HCT116 (cell line): ENCODE results near the gene NCKAP5. TPM values are rescaled to one million over a fixed set of nuclear protein-coding genes. Genes with fewer than 3 reads are reported as not detected.

Experiments used
- ATAC-seq: fragments of 200-7000 bp; cut with Tn5 transposase; 2 replicates; pipeline ENCODE4 v1.9.1; 2020; ENCODE audit warnings: mild to moderate bottlenecking, moderate library complexity
- BruUV-seq: library from RNA; stranded (reverse); fragments of 400-500 nt; replicated peaks from 2 replicates; lab custom pipeline; 2021; lab: Mats Ljungman, UMichigan
- CTCF ChIA-PET: fragments of 300-600 bp; sonication (Branson Sonifier 250); formaldehyde crosslinking; loops from one replicate; lab custom pipeline; 2021; ENCODE audit warnings: antibody characterized with exemption; lab: Charles Lee
- POLR2A ChIA-PET: fragments of 300-600, 350-600 bp; sonication (Branson Sonifier 250); formaldehyde crosslinking; loops from one replicate; lab custom pipeline; 2021; ENCODE audit warnings: antibody characterized with exemption; lab: Charles Lee
- RAD21 ChIA-PET, 2 experiments: fragments of 300-600 bp; sonication (Branson Sonifier 250); formaldehyde crosslinking; loops; one replicate each; lab custom pipeline; 2023; ENCODE audit warnings: low total read pairs in 2 of 2; ENCODE audit not compliant: uncharacterized antibody in 2 of 2, unreplicated experiment in 2 of 2, low non-redundant PET in 1 of 2; lab: Charles Lee
- DNase-seq: peaks from one replicate; pipeline ENCODE4 v3.0.0-alpha.2; 2010; ENCODE audit warnings: low read depth, low spot score
- H2AFZ ChIP-seq: fragments of 200-600 bp; shearing (Covaris generic), sonication (generic); 2 replicates; pipeline ENCODE4 v1.6.1; 2017; ENCODE audit warnings: low read depth, mixed run types, mixed read lengths, antibody characterized with exemption, low read length; ENCODE audit not compliant: poor library complexity, severe bottlenecking
- H3K27ac ChIP-seq: 2 replicates; pipeline ENCODE4 v1.5.1; 2012; ENCODE audit warnings: low read depth, low read length
- H3K27me3 ChIP-seq: fragments of 200-600 bp; sonication (generic); 2 replicates; pipeline ENCODE4 v1.6.1; 2016; ENCODE audit warnings: mixed run types, low read length, mixed read lengths; ENCODE audit not compliant: insufficient read depth
- H3K36me3 ChIP-seq, 2 experiments: fragments of 200-500 bp in 1 of 2; fragments of 200-600 bp in 1 of 2; sonication (Bioruptor generic) in 1 of 2; sonication (generic) in 1 of 2; 2 replicates each; pipeline versions ENCODE4 v1.5.1 to v1.6.1; 2014 to 2016; ENCODE audit warnings: low read length in 2 of 2, inconsistent platforms in 1 of 2, mixed read lengths in 1 of 2, mixed run types in 1 of 2; ENCODE audit not compliant: insufficient read depth in 2 of 2, control insufficient read depth in 1 of 2
- H3K4me1 ChIP-seq, 2 experiments: fragments of 200-600 bp in 1 of 2; sonication (generic) in 1 of 2; 2 replicates each; pipeline versions ENCODE4 v1.5.1 to v1.6.1; 2012 to 2017; ENCODE audit warnings: low read length in 2 of 2, inconsistent platforms in 1 of 2, mild to moderate bottlenecking in 1 of 2, mixed read lengths in 1 of 2, mixed run types in 1 of 2, moderate library complexity in 1 of 2; ENCODE audit not compliant: insufficient read depth in 2 of 2, control insufficient read depth in 1 of 2
- H3K4me2 ChIP-seq: fragments of 200-600 bp; sonication (generic); 2 replicates; pipeline ENCODE4 v1.6.1; 2017; ENCODE audit warnings: mixed run types, low read length, mixed read lengths
- H3K4me3 ChIP-seq, 2 experiments: fragments of 200-600 bp in 1 of 2; sonication (generic) in 1 of 2; replicated peaks in 1 of 2; 2 replicates each; pipeline ENCODE4 v1.5.1; 2011 to 2016; ENCODE audit warnings: low read length in 2 of 2, control low read depth in 1 of 2, low read depth in 1 of 2, mild to moderate bottlenecking in 1 of 2, mixed read lengths in 1 of 2, mixed run types in 1 of 2
- H3K79me2 ChIP-seq: fragments of 200-600 bp; sonication (generic); 2 replicates; pipeline ENCODE4 v1.6.1; 2017; ENCODE audit warnings: mild to moderate bottlenecking, mixed run types, low read length, moderate library complexity, mixed read lengths; ENCODE audit not compliant: insufficient read depth
- H3K9ac ChIP-seq: fragments of 200-600 bp; sonication (generic); 2 replicates; pipeline ENCODE4 v1.6.1; 2016; ENCODE audit warnings: low read length, mixed read lengths
- H3K9me2 ChIP-seq: fragments of 200-600 bp; sonication (generic), shearing (Covaris generic); 2 replicates; pipeline ENCODE4 v1.6.1; 2017; ENCODE audit warnings: mixed run types, mild to moderate bottlenecking, moderate library complexity; ENCODE audit not compliant: insufficient read depth
- H3K9me3 ChIP-seq, 2 experiments: fragments of 200-500 bp in 1 of 2; fragments of 200-600 bp in 1 of 2; sonication (Bioruptor generic) in 1 of 2; sonication (generic) in 1 of 2; 2 replicates each; pipeline ENCODE4 v1.6.1; 2014 to 2017; ENCODE audit warnings: low read length in 2 of 2, mixed read lengths in 2 of 2, inconsistent platforms in 1 of 2, low read depth in 1 of 2, mild to moderate bottlenecking in 1 of 2, mixed run types in 1 of 2, moderate library complexity in 1 of 2; ENCODE audit not compliant: control insufficient read depth in 1 of 2, insufficient read depth in 1 of 2
- H4K20me1 ChIP-seq: fragments of 200-600 bp; sonication (generic), shearing (Covaris generic); 2 replicates; pipeline ENCODE4 v1.6.1; 2017; ENCODE audit warnings: mixed run types, mild to moderate bottlenecking, moderate library complexity; ENCODE audit not compliant: insufficient read depth
- ATF3 ChIP-seq: IDR thresholded peaks from 2 replicates; pipeline ENCODE4 v1.6.1; 2012
- CEBPB ChIP-seq: IDR thresholded peaks from 2 replicates; pipeline ENCODE4 v1.6.1; 2012; ENCODE audit warnings: low read depth
- EGR1 ChIP-seq: IDR thresholded peaks from 2 replicates; pipeline ENCODE4 v1.6.1; 2012; ENCODE audit warnings: low read depth
- EZH2 ChIP-seq: fragments of 200-600 bp; sonication (generic); IDR thresholded peaks from 2 replicates; pipeline ENCODE4 v1.6.1; 2017; ENCODE audit warnings: antibody characterized with exemption, mixed run types
- JUND ChIP-seq: IDR thresholded peaks from 2 replicates; pipeline ENCODE4 v1.6.1; 2012
- RAD21 ChIP-seq: IDR thresholded peaks from 2 replicates; pipeline ENCODE4 v1.6.1; 2012; ENCODE audit warnings: low read depth, mild to moderate bottlenecking
- SIN3A ChIP-seq: IDR thresholded peaks from 2 replicates; pipeline ENCODE4 v1.6.1; 2012; ENCODE audit warnings: low read depth
- SP1 ChIP-seq: IDR thresholded peaks from 2 replicates; pipeline ENCODE4 v1.6.1; 2012; ENCODE audit warnings: low read depth
- TCF7L2 ChIP-seq: IDR thresholded peaks from 2 replicates; pipeline ENCODE4 v1.7.0; 2011; ENCODE audit warnings: borderline replicate concordance, inconsistent platforms; ENCODE audit not compliant: insufficient read depth, insufficient read length; ENCODE audit errors: extremely low read depth
- ZFX ChIP-seq: fragments of 450-650 bp; IDR thresholded peaks from 2 replicates; pipeline ENCODE4 v1.6.1; 2017
- intact Hi-C: fragments of 100-400 bp; cut with micrococcal nuclease; formaldehyde crosslinking; loops from 2 replicates; pipeline ENCODE4 v1.10.0; 2022
- total RNA-seq: library from RNA; stranded (reverse); gene quantifications from one replicate; pipeline ENCODE4 v1.2.1, GENCODE V29; 2021; ENCODE audit not compliant: unreplicated experiment
- TF ChIP-seq, protein P1 (sequence below), 3 experiments: fragments of 200-600 bp in 1 of 3; sonication (generic) in 1 of 3; IDR thresholded peaks in 2 of 3; conservative IDR thresholded peaks in 1 of 3; 2 replicates each; pipeline ENCODE4 v1.5.1; 2012 to 2017; ENCODE audit warnings: low read depth in 2 of 3, low read length in 2 of 3, antibody characterized with exemption in 1 of 3, borderline replicate concordance in 1 of 3, control low read depth in 1 of 3, mild to moderate bottlenecking in 1 of 3, mixed read lengths in 1 of 3, mixed run types in 1 of 3, moderate library complexity in 1 of 3; ENCODE audit not compliant: insufficient read depth in 1 of 3

Gene NCKAP5
- total RNA-seq, 1 experiment from 2014 or later, result 0.30 TPM

GRCh38 chr2:133304344-133304743 lies 263.9 kb downstream of the NCKAP5 start:
- ChIA-PET POLR2A (no interaction called here), CTCF (no interaction called here)

More at GRCh38 chr2:133304344-133304743, 263.9 kb downstream of the NCKAP5 start:
- Histone ChIP-seq H3K27me3 (no peaks in the 10 kb centered on the region), H3K4me1 (no peaks in the 10 kb centered on the region), H3K9me2 (no peaks in the 10 kb centered on the region), H3K36me3 (no peaks in the 10 kb centered on the region), H4K20me1 (no peaks in the 10 kb centered on the region), H3K79me2 (no peaks in the 10 kb centered on the region), H3K9ac (no peak overlapping the region), H2AFZ (no peak overlapping the region), H3K4me3 (no peak overlapping the region), H3K4me2 (no peak overlapping the region), H3K9me3 (no peaks in the 10 kb centered on the region), H3K27ac (no peak overlapping the region)
- ATAC-seq (no peak), DNase-seq (no peak)
- BruUV-seq, result no TSS peak
- RAD21 ChIA-PET, result no interaction called here
- TF ChIP-seq EZH2, result no peak
- TF ChIP-seq SIN3A, result no peak
- no peak for TF ChIP-seq TCF7L2
- no peak for TF ChIP-seq EGR1
- no peak for TF ChIP-seq ZFX
- TF ChIP-seq ATF3, result no peak
- no peak for TF ChIP-seq RAD21
- no peak for TF ChIP-seq JUND
- TF ChIP-seq, protein P1, sequence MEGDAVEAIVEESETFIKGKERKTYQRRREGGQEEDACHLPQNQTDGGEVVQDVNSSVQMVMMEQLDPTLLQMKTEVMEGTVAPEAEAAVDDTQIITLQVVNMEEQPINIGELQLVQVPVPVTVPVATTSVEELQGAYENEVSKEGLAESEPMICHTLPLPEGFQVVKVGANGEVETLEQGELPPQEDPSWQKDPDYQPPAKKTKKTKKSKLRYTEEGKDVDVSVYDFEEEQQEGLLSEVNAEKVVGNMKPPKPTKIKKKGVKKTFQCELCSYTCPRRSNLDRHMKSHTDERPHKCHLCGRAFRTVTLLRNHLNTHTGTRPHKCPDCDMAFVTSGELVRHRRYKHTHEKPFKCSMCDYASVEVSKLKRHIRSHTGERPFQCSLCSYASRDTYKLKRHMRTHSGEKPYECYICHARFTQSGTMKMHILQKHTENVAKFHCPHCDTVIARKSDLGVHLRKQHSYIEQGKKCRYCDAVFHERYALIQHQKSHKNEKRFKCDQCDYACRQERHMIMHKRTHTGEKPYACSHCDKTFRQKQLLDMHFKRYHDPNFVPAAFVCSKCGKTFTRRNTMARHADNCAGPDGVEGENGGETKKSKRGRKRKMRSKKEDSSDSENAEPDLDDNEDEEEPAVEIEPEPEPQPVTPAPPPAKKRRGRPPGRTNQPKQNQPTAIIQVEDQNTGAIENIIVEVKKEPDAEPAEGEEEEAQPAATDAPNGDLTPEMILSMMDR (IDR thresholded peaks at IDR 0.05 in 2 of 3, conservative IDR thresholded peaks at IDR 0.05 in 1 of 3; ENCODE audit: borderline replicate concordance in 1 of 3, insufficient read depth in 1 of 3, low read depth in 2 of 3, low read length in 2 of 3), result no peak
- no peak for TF ChIP-seq CEBPB
- no peak for TF ChIP-seq SP1
- intact Hi-C loops, result no loop called here
